H1 (cell line): Measurements from ENCODE around the gene WNK2. TPM values are rescaled to one million over a fixed set of nuclear protein-coding genes. Genes with fewer than 3 reads are reported as not detected.
A peak's percentile ranks its signal among the peaks of the same experiment; 100 is the strongest.

Experiments
- CTCF ChIA-PET: fragments of 300-600 bp; sonication (Branson Sonifier 250); formaldehyde crosslinking; loops from one replicate; lab custom pipeline; 2021; ENCODE audit not compliant: partially characterized antibody; lab: Charles Lee
- POLR2A ChIA-PET: fragments of 300-600 bp; sonication (Branson Sonifier 250); formaldehyde crosslinking; loops from one replicate; lab custom pipeline; 2021; ENCODE audit warnings: inconsistent platforms; ENCODE audit not compliant: partially characterized antibody; lab: Charles Lee
- DNase-seq, 2 experiments: peaks; one replicate each; pipeline versions ENCODE4 v3.0.0 to v3.0.0-alpha.2; 2010 to 2022; ENCODE audit warnings: low spot score in 2 of 2, low read depth in 1 of 2, mixed read lengths in 1 of 2
- FAIRE-seq: peaks from 2 replicates; lab custom pipeline; 2011; peaks lifted over from hg19 to GRCh38; lab: Jason Lieb, UNC
- H2AFZ ChIP-seq: 2 replicates; pipeline ENCODE4 v1.8.1; 2012; ENCODE audit warnings: low read length, inconsistent platforms
- H2AK5ac ChIP-seq: 2 replicates; pipeline ENCODE4 v1.6.1; 2013; ENCODE audit warnings: low read depth, low read length
- H2BK120ac ChIP-seq: replicated peaks from 2 replicates; pipeline ENCODE3; 2013; ENCODE audit warnings: low read depth, low read length, inconsistent platforms
- H2BK12ac ChIP-seq: 2 replicates; pipeline ENCODE4 v1.6.1; 2013; ENCODE audit warnings: low read depth, low read length
- H2BK15ac ChIP-seq: 2 replicates; pipeline ENCODE4 v1.6.1; 2013; ENCODE audit warnings: low read length
- H2BK20ac ChIP-seq: 2 replicates; pipeline ENCODE4 v1.6.1; 2013; ENCODE audit warnings: low read length
- H2BK5ac ChIP-seq: 2 replicates; pipeline ENCODE4 v1.6.1; 2013; ENCODE audit warnings: low read depth, low read length
- H3K14ac ChIP-seq: 2 replicates; pipeline ENCODE4 v1.6.1; 2013; ENCODE audit warnings: inconsistent platforms; ENCODE audit not compliant: insufficient read length
- H3K18ac ChIP-seq: 2 replicates; pipeline ENCODE4 v1.6.1; 2013; ENCODE audit warnings: low read length; ENCODE audit errors: extremely low read depth
- H3K23ac ChIP-seq: 2 replicates; pipeline ENCODE4 v1.6.1; 2013; ENCODE audit warnings: inconsistent platforms; ENCODE audit not compliant: insufficient read length
- H3K23me2 ChIP-seq: 2 replicates; pipeline ENCODE4 v1.6.1; 2013; ENCODE audit warnings: low read depth, low read length
- H3K27ac ChIP-seq: 2 replicates; pipeline ENCODE4 v1.6.1; 2011; ENCODE audit warnings: low read depth, low read length, inconsistent platforms
- H3K27me3 ChIP-seq, 4 experiments: replicated peaks in 1 of 4; 1 replicate in 1 of 4; 2 replicates in 3 of 4; pipeline versions ENCODE4 v1.6.1 to v1.8.1; 2011 to 2013; ENCODE audit warnings: low read length in 3 of 4, mild to moderate bottlenecking in 3 of 4, inconsistent platforms in 2 of 4, mixed read lengths in 2 of 4, moderate library complexity in 1 of 4; ENCODE audit not compliant: control insufficient read depth in 3 of 4, insufficient read depth in 3 of 4; ENCODE audit errors: extremely low read depth in 1 of 4
- H3K36me3 ChIP-seq, 4 experiments: 2 replicates each; pipeline versions ENCODE4 v1.6.1 to v1.8.1; 2011 to 2013; ENCODE audit warnings: mild to moderate bottlenecking in 4 of 4, low read length in 3 of 4, moderate library complexity in 2 of 4, control low read depth in 1 of 4, inconsistent platforms in 1 of 4; ENCODE audit not compliant: insufficient read depth in 4 of 4, control insufficient read depth in 2 of 4
- H3K4ac ChIP-seq: replicated peaks from 2 replicates; pipeline ENCODE3; 2013; ENCODE audit warnings: low read length, low read depth, mixed read lengths, inconsistent platforms; ENCODE audit not compliant: insufficient read length
- H3K4me1 ChIP-seq, 4 experiments: replicated peaks in 1 of 4; 1 replicate in 1 of 4; 2 replicates in 3 of 4; pipeline versions ENCODE4 v1.6.1 to v1.8.1; 2011 to 2013; ENCODE audit warnings: low read length in 3 of 4, inconsistent platforms in 2 of 4, mixed read lengths in 1 of 4; ENCODE audit not compliant: insufficient read depth in 4 of 4, control insufficient read depth in 3 of 4
- H3K4me2 ChIP-seq, 2 experiments: 2 replicates each; pipeline versions ENCODE4 v1.6.1 to v1.8.1; 2011 to 2013; ENCODE audit warnings: low read depth in 2 of 2, low read length in 2 of 2, control low read depth in 1 of 2, inconsistent platforms in 1 of 2, mild to moderate bottlenecking in 1 of 2; ENCODE audit not compliant: insufficient read depth in 1 of 2
- H3K4me3 ChIP-seq, 4 experiments: fragments of 200-600, 300-600 bp in 1 of 4; sonication (generic), shearing (Covaris generic), sonication (Bioruptor Twin) in 1 of 4; 2 replicates each; pipeline versions ENCODE4 v1.5.1 to v1.8.1; 2011 to 2016; ENCODE audit warnings: low read length in 4 of 4, low read depth in 3 of 4, control low read depth in 2 of 4, inconsistent platforms in 2 of 4, mild to moderate bottlenecking in 2 of 4, mixed read lengths in 1 of 4, moderate library complexity in 1 of 4; ENCODE audit not compliant: insufficient read depth in 2 of 4; ENCODE audit errors: extremely low read depth in 1 of 4
- H3K56ac ChIP-seq: replicated peaks from 2 replicates; pipeline ENCODE3; 2013; ENCODE audit warnings: low read depth, mild to moderate bottlenecking, mixed read lengths, low read length, inconsistent platforms; ENCODE audit not compliant: insufficient read length
- H3K79me1 ChIP-seq: 2 replicates; pipeline ENCODE4 v1.6.1; 2013; ENCODE audit warnings: low read depth, low read length, control low read depth
- H3K79me2 ChIP-seq, 2 experiments: 2 replicates each; pipeline versions ENCODE4 v1.6.1 to v1.8.1; 2012 to 2013; ENCODE audit warnings: low read length in 2 of 2, mild to moderate bottlenecking in 2 of 2, inconsistent platforms in 1 of 2; ENCODE audit not compliant: insufficient read depth in 2 of 2, control insufficient read depth in 1 of 2
- H3K9ac ChIP-seq, 4 experiments: replicated peaks in 1 of 4; 1 replicate in 1 of 4; 2 replicates in 3 of 4; pipeline versions ENCODE4 v1.6.1 to v1.8.1; 2011 to 2013; ENCODE audit warnings: low read depth in 3 of 4, low read length in 3 of 4, control low read depth in 2 of 4, mild to moderate bottlenecking in 2 of 4, moderate library complexity in 2 of 4, inconsistent platforms in 1 of 4; ENCODE audit errors: extremely low read depth in 1 of 4
- H3K9me3 ChIP-seq, 2 experiments: 2 replicates each; pipeline versions ENCODE4 v1.6.1 to v1.8.1; 2012 to 2013; ENCODE audit warnings: mild to moderate bottlenecking in 2 of 2, moderate library complexity in 2 of 2, control low read depth in 1 of 2, inconsistent platforms in 1 of 2, low read depth in 1 of 2, low read length in 1 of 2, mixed read lengths in 1 of 2; ENCODE audit not compliant: insufficient read depth in 2 of 2
- H4K20me1 ChIP-seq, 2 experiments: replicated peaks in 1 of 2; 2 replicates each; pipeline versions ENCODE3 to v1.8.1; 2011 to 2013; ENCODE audit warnings: inconsistent platforms in 2 of 2, low read length in 2 of 2, mild to moderate bottlenecking in 1 of 2; ENCODE audit not compliant: insufficient read depth in 2 of 2, control insufficient read depth in 1 of 2
- H4K5ac ChIP-seq: 2 replicates; pipeline ENCODE4 v1.6.1; 2013; ENCODE audit warnings: low read length, low read depth, mixed read lengths, inconsistent platforms; ENCODE audit not compliant: insufficient read length
- H4K8ac ChIP-seq: 2 replicates; pipeline ENCODE4 v1.8.0; 2013; ENCODE audit warnings: mild to moderate bottlenecking, moderate library complexity, low read length, inconsistent platforms; ENCODE audit not compliant: insufficient read depth; ENCODE audit errors: extremely low read depth
- H4K91ac ChIP-seq: replicated peaks from 2 replicates; pipeline ENCODE3; 2013; ENCODE audit warnings: low read length, mixed read lengths, inconsistent platforms; ENCODE audit not compliant: insufficient read length
- CTCF ChIP-seq, 3 experiments: IDR thresholded peaks; 1 replicate in 2 of 3; 2 replicates in 1 of 3; pipeline versions ENCODE4 v1.5.1 to v1.6.1; 2011; ENCODE audit warnings: low read length in 3 of 3, mild to moderate bottlenecking in 3 of 3, inconsistent platforms in 2 of 3, low read depth in 1 of 3, moderate library complexity in 1 of 3; ENCODE audit not compliant: insufficient read depth in 1 of 3; ENCODE audit errors: control extremely low read depth in 1 of 3
- RAD21 ChIP-seq, 2 experiments: IDR thresholded peaks in 1 of 2; conservative IDR thresholded peaks in 1 of 2; 2 replicates each; pipeline ENCODE4 v1.6.1; 2011; ENCODE audit warnings: low read depth in 2 of 2, low read length in 2 of 2, improper control_type of control experiment in 1 of 2, inconsistent platforms in 1 of 2, mild to moderate bottlenecking in 1 of 2, moderate library complexity in 1 of 2
- RNF2 ChIP-seq: fragments of 200-900, 300-1000 bp; sonication (generic); IDR thresholded peaks from 2 replicates; pipeline ENCODE4 v1.7.1; 2016; ENCODE audit warnings: borderline replicate concordance, low read depth, mild to moderate bottlenecking, antibody characterized with exemption, low read length; ENCODE audit not compliant: poor library complexity, severe bottlenecking; ENCODE audit errors: missing control alignments
- WGBS, 2 experiments: shearing (Covaris generic) in 1 of 2; methylation state at CpG; one replicate each; pipeline versions ENCODE4 v1.1.6 to v1.1.7; 2013 to 2015; ENCODE audit warnings: low lambda C conversion rate in 2 of 2, mixed read lengths in 2 of 2, inconsistent platforms in 1 of 2, low coverage in 1 of 2, missing lambda C conversion rate in 1 of 2; ENCODE audit not compliant: insufficient replicate concordance in 2 of 2, insufficient coverage in 1 of 2, insufficient read length in 1 of 2; ENCODE audit errors: extremely low coverage in 1 of 2, missing lambda C conversion rate in 1 of 2; 5-methylcytosine and 5-hydroxymethylcytosine counted together
- polyA plus RNA-seq, 7 experiments: library from polyadenylated mRNA; depleted of rRNA in 3 of 7; stranded (reverse) in 5 of 7; unstranded in 2 of 7; fragments of >200 nt in 5 of 7; fragments of 200-250 nt in 2 of 7; gene quantifications; 1 replicate in 5 of 7; 2 replicates in 1 of 7; 4 replicates in 1 of 7; pipeline versions ENCODE4 v1.2.1 to v1.2.3, GENCODE V29; 2011 to 2013; ENCODE audit warnings: missing spikeins in 2 of 7, mixed read lengths in 2 of 7
- total RNA-seq: library from RNA; stranded (reverse); fragmentation: NEBNext Ultra II Directional; extraction: Animal tissue kit (Norgen Biotek cat#: 25700); gene quantifications from 2 replicates; pipeline ENCODE4 v1.2.1, GENCODE V29; 2021

Gene WNK2
- total and polyA plus RNA-seq, 2 of the 8 experiments (the other 6 are each of a cell fraction or from before 2014, with no cell fraction given), result 12.0 to 87.2 TPM

GRCh38 chr9:93198838-93199625 lies 15.1 kb downstream of the WNK2 start:
- FAIRE-seq, result no peak
- Histone ChIP-seq H3K4ac (no peak overlapping the region), H2AK5ac (no peak overlapping the region), H2BK12ac (no peak overlapping the region), H2BK120ac (no peak overlapping the region), H3K4me1 (peaks cover 0 to 10% (median 4%) of the 10 kb centered on the region in 4 experiments; a peak in 5 of 7 replicates), H3K79me2 (peaks cover 0 to 67% of the 10 kb centered on the region in 2 experiments; a peak in 2 of 4 replicates), H3K4me3 (no peak overlapping the region), H3K79me1 (peaks cover 28% of the 10 kb centered on the region), H3K23me2 (no peaks in the 10 kb centered on the region), H3K4me2 (no peak overlapping the region), H3K27me3 (no peaks in the 10 kb centered on the region), H2BK20ac (no peak overlapping the region), H3K36me3 (no peaks in the 10 kb centered on the region; a peak in 1 of 8 replicates), H3K18ac (no peak overlapping the region), H4K8ac (no peak overlapping the region), H3K9ac (no peak overlapping the region), H4K91ac (no peak overlapping the region), H3K27ac (no peak overlapping the region), H4K20me1 (peaks cover 11 to 33% of the 10 kb centered on the region in 2 experiments), H3K56ac (no peak overlapping the region), H4K5ac (no peak overlapping the region), H3K9me3 (no peaks in the 10 kb centered on the region), H2BK5ac (peak overlapping the region; percentile 63), H3K14ac (no peak overlapping the region), H2BK15ac (no peak overlapping the region), H3K23ac (no peak overlapping the region), H2AFZ (no peak overlapping the region)
- DNase-seq, result no peak
- POLR2A ChIA-PET, result interaction anchor here (1.8 kb wide), 1 partner anchor 10 kb away, joined by 5 read pairs; no protein-coding TSS in a partner anchor
- CTCF ChIA-PET, result interaction anchor here (0.9 to 2.6 kb wide), 8 partner anchors 10 to 408 kb away, joined by 3 to 10 read pairs (median 4); no protein-coding TSS in a partner anchor
- TF ChIP-seq RNF2 (no peak), CTCF (IDR thresholded peaks at IDR 0.05; ENCODE audit: control extremely low read depth in 1 of 3, insufficient read depth in 1 of 3, low read depth in 1 of 3, low read length in 3 of 3) (peak in 2 of 3 experiments; percentile 13 to 25; a peak in 2 of 4 replicates), RAD21 (IDR thresholded peaks at IDR 0.05 in 1 of 2, conservative IDR thresholded peaks at IDR 0.05 in 1 of 2; ENCODE audit: low read depth in 2 of 2, low read length in 2 of 2) (peak; percentile 12 to 31; a peak in 1 of 4 replicates)
- WGBS, 2 experiments, result 90% methylated on average over 15 of the region's 16 CpGs; no CpG with 5 or more reads in 1 of the 2 experiments
